Brain microvascular endothelial cell (primary cell): ENCODE measurements around the gene SHISA7.

Experiments
- DNase-seq: peaks from one replicate; pipeline ENCODE4 v3.0.0-alpha.2; 2020
- H3K27ac ChIP-seq: fragments of 250-450 bp; sonication (Bioruptor Pico); 2 replicates; pipeline ENCODE4 v1.5.1; 2020; ENCODE audit warnings: mild to moderate bottlenecking, moderate library complexity
- H3K27me3 ChIP-seq: fragments of 250-450 bp; sonication (Bioruptor Pico); replicated peaks from 2 replicates; pipeline ENCODE4 v1.5.1; 2020; ENCODE audit warnings: mild to moderate bottlenecking
- H3K36me3 ChIP-seq: fragments of 250-450 bp; sonication (Bioruptor Pico); replicated peaks from 2 replicates; pipeline ENCODE4 v1.5.1; 2020; ENCODE audit warnings: mild to moderate bottlenecking
- H3K4me3 ChIP-seq: 2 replicates; pipeline ENCODE4 v1.5.1; 2011; ENCODE audit warnings: low read depth, mild to moderate bottlenecking, control low read depth, low read length, moderate library complexity
- CTCF ChIP-seq: IDR thresholded peaks from 2 replicates; pipeline ENCODE4 v1.5.1; 2011; ENCODE audit warnings: low read depth, mild to moderate bottlenecking, moderate library complexity, low read length, control low read depth, inconsistent platforms; ENCODE audit errors: missing control alignments
- in situ Hi-C: cut with HindIII; loops from 2 replicates; pipeline ENCODE4 v1.10.0; 2017; ENCODE audit warnings: low sequenced_read_pairs, low pct_ligation_motif_present

The SHISA7 gene

GRCh38 chr19:55382522-55383054 is 60.5 kb downstream of the SHISA7 start:
- TF ChIP-seq CTCF, result no peak

GRCh38 chr19:55382013-55382412 is 61.1 kb downstream of the SHISA7 start:
- Histone ChIP-seq H3K27me3 (peaks cover 2% of the 10 kb centered on the region), H3K27ac (no peak overlapping the region), H3K4me3 (no peak overlapping the region), H3K36me3 (peaks cover 2% of the 10 kb centered on the region)
- TF ChIP-seq CTCF, result no peak
- in situ Hi-C loops, result loop anchor here (25.0 kb wide), 1 partner anchor 230 kb away; the partner anchor contains the start of genes ZNF524, ZNF784 and ZNF865
- no peak for DNase-seq

More at GRCh38 chr19:55382522-55383054, 60.5 kb downstream of the SHISA7 start:
- H3K36me3 ChIP-seq, result peaks cover 8% of the 10 kb centered on the region
- DNase-seq, result no peak
- peaks cover 2% of the 10 kb centered on the region for H3K27me3 ChIP-seq
- H3K4me3 ChIP-seq, result no peak overlapping the region
- in situ Hi-C loops, result loop anchor here (25.0 kb wide), 1 partner anchor 230 kb away; the partner anchor contains the start of genes ZNF524, ZNF784 and ZNF865
- no peak overlapping the region for H3K27ac ChIP-seq

- DNase-seq, result no peak
- H3K27ac ChIP-seq, result no peak overlapping the region
- TF ChIP-seq CTCF, result no peak
- no peak overlapping the region for H3K4me3 ChIP-seq
- H3K36me3 ChIP-seq, result no peaks in the 10 kb centered on the region
- in situ Hi-C loops, result loop anchor here (25.0 kb wide), 1 partner anchor 233 kb away; the partner anchor contains the start of genes ZNF524, ZNF784 and ZNF865
- peaks cover 2% of the 10 kb centered on the region for H3K27me3 ChIP-seq
Measured at GRCh38 chr19:55379174-55379573, 63.9 kb downstream of the SHISA7 start.
